GM23338 (cell line): ENCODE results near the gene NDOR1. TPM values are rescaled to one million over a fixed set of nuclear protein-coding genes. Genes with fewer than 3 reads are reported as not detected.

Source experiments
- ATAC-seq: fragments of 200-7000 bp; cut with Tn5 transposase; 3 replicates; pipeline ENCODE4 v1.9.1; 2020
- DNase-seq: peaks from one replicate; pipeline ENCODE4 v3.0.0-alpha.2; 2015; ENCODE audit warnings: low spot score
- H2AFZ ChIP-seq: fragments of 200-600 bp; sonication (generic); 2 replicates; pipeline ENCODE4 v1.8.0; 2016; ENCODE audit warnings: antibody characterized with exemption, mild to moderate bottlenecking, moderate library complexity
- H3F3A ChIP-seq: fragments of 200-600 bp; sonication (generic); replicated peaks from 2 replicates; pipeline ENCODE4 v1.8.0; 2017; ENCODE audit warnings: antibody characterized with exemption, mixed run types, low read depth
- H3K27ac ChIP-seq: fragments of 200-600 bp; sonication (generic); 2 replicates; pipeline ENCODE4 v1.6.1; 2016; ENCODE audit warnings: low read depth
- H3K27me3 ChIP-seq: fragments of 200-600 bp; sonication (generic); 2 replicates; pipeline ENCODE4 v1.8.0; 2016; ENCODE audit warnings: mild to moderate bottlenecking, mixed run types, moderate library complexity; ENCODE audit not compliant: insufficient read depth
- H3K36me3 ChIP-seq: fragments of 200-600 bp; sonication (generic); 2 replicates; pipeline ENCODE4 v1.8.0; 2016; ENCODE audit warnings: mild to moderate bottlenecking; ENCODE audit not compliant: insufficient read depth
- H3K4me1 ChIP-seq: fragments of 200-600 bp; sonication (generic); 2 replicates; pipeline ENCODE4 v1.8.0; 2016; ENCODE audit warnings: mild to moderate bottlenecking, moderate library complexity; ENCODE audit not compliant: insufficient read depth
- H3K4me2 ChIP-seq: fragments of 200-600 bp; sonication (generic); 2 replicates; pipeline ENCODE4 v1.7.1; 2017; ENCODE audit warnings: mixed run types
- H3K4me3 ChIP-seq: fragments of 200-600 bp; sonication (generic); 2 replicates; pipeline ENCODE4 v1.6.1; 2016; ENCODE audit warnings: mixed run types
- H3K79me2 ChIP-seq: fragments of 200-600 bp; sonication (generic); replicated peaks from 2 replicates; pipeline ENCODE4 v1.8.0; 2017; ENCODE audit warnings: mild to moderate bottlenecking; ENCODE audit not compliant: insufficient read depth
- H3K9me2 ChIP-seq: fragments of 200-600 bp; sonication (generic); 2 replicates; pipeline ENCODE4 v1.8.0; 2017; ENCODE audit not compliant: insufficient read depth
- H4K20me1 ChIP-seq: fragments of 200-600 bp; sonication (generic); replicated peaks from 2 replicates; pipeline ENCODE4 v1.8.0; 2017; ENCODE audit warnings: mild to moderate bottlenecking; ENCODE audit not compliant: insufficient read depth
- H3K27ac Mint-ChIP-seq: 2 replicates; pipeline ENCODE4 v1.8.0; 2020; ENCODE audit warnings: inconsistent platforms, mild to moderate bottlenecking, moderate library complexity, mixed read lengths
- H3K27me3 Mint-ChIP-seq: 3 replicates; pipeline ENCODE4 v1.8.0; 2022; ENCODE audit warnings: low read depth, mild to moderate bottlenecking, moderate library complexity, mixed read lengths, inconsistent platforms; ENCODE audit not compliant: insufficient read depth, poor library complexity
- H3K36me3 Mint-ChIP-seq: 3 replicates; pipeline ENCODE4 v1.8.0; 2021; ENCODE audit warnings: low read depth, mild to moderate bottlenecking, inconsistent platforms, moderate library complexity, mixed read lengths
- H3K4me1 Mint-ChIP-seq: 3 replicates; pipeline ENCODE4 v1.8.0; 2020; ENCODE audit warnings: mild to moderate bottlenecking, inconsistent platforms, mixed read lengths
- H3K4me3 Mint-ChIP-seq: 3 replicates; pipeline ENCODE4 v1.8.0; 2021; ENCODE audit warnings: moderate library complexity, mild to moderate bottlenecking, inconsistent platforms, mixed read lengths
- H3K9me3 Mint-ChIP-seq: 3 replicates; pipeline ENCODE4 v1.8.0; 2020; ENCODE audit warnings: moderate library complexity, mild to moderate bottlenecking, inconsistent platforms, mixed read lengths
- CREB1 ChIP-seq: fragments of 250-450 bp; sonication (Bioruptor Pico); IDR thresholded peaks from 2 replicates; pipeline ENCODE4 v1.5.0; 2020; ENCODE audit warnings: low read depth, mild to moderate bottlenecking, moderate library complexity
- CTCF ChIP-seq, 2 experiments: fragments of 200-600 bp in 1 of 2; sonication (generic) in 1 of 2; conservative IDR thresholded peaks; 2 replicates each; pipeline versions ENCODE4 v1.5.1 to v1.6.1; 2016 to 2017; ENCODE audit warnings: antibody characterized with exemption in 2 of 2, low read depth in 2 of 2, mild to moderate bottlenecking in 2 of 2, moderate library complexity in 1 of 2
- ETS1 ChIP-seq: IDR thresholded peaks from 2 replicates; pipeline ENCODE4 v1.6.1; 2016; ENCODE audit warnings: antibody characterized with exemption
- EZH2 ChIP-seq: fragments of 200-600 bp; sonication (generic); IDR thresholded peaks from one replicate; pipeline ENCODE4 v1.8.0; 2017; ENCODE audit warnings: antibody characterized with exemption, mild to moderate bottlenecking, low read depth; ENCODE audit not compliant: unreplicated experiment
- EZH2phosphoT487 ChIP-seq: fragments of 200-600 bp; sonication (generic); IDR thresholded peaks from one replicate; pipeline ENCODE4 v1.8.1; 2018; ENCODE audit warnings: antibody characterized with exemption; ENCODE audit not compliant: unreplicated experiment
- JUNB ChIP-seq: IDR thresholded peaks from one replicate; pipeline ENCODE4 v1.6.1; 2016; ENCODE audit warnings: antibody characterized with exemption; ENCODE audit not compliant: unreplicated experiment
- NANOG ChIP-seq: IDR thresholded peaks from 2 replicates; pipeline ENCODE4 v1.6.1; 2016; ENCODE audit warnings: antibody characterized with exemption, borderline replicate concordance
- POLR2AphosphoS5 ChIP-seq: IDR thresholded peaks from 2 replicates; pipeline ENCODE4 v1.6.1; 2016; ENCODE audit warnings: antibody characterized with exemption, low read depth
- REST ChIP-seq: IDR thresholded peaks from one replicate; pipeline ENCODE4 v1.6.1; 2018; ENCODE audit warnings: antibody characterized with exemption; ENCODE audit not compliant: unreplicated experiment
- STAT1 ChIP-seq: IDR thresholded peaks from one replicate; pipeline ENCODE4 v1.6.1; 2016; ENCODE audit warnings: antibody characterized with exemption; ENCODE audit not compliant: unreplicated experiment
- ZNF114 ChIP-seq: fragments of 250-450 bp; sonication (Bioruptor Pico); IDR thresholded peaks from 2 replicates; pipeline ENCODE4 v1.5.0; 2020; ENCODE audit warnings: mild to moderate bottlenecking, moderate library complexity
- ZNF331 ChIP-seq: fragments of 250-450 bp; sonication (Bioruptor Pico); IDR thresholded peaks from 2 replicates; pipeline ENCODE4 v1.5.0; 2020; ENCODE audit warnings: low read depth, mild to moderate bottlenecking, moderate library complexity
- ZNF462 ChIP-seq: fragments of 250-450 bp; sonication (Bioruptor Pico); IDR thresholded peaks from 2 replicates; pipeline ENCODE4 v1.5.0; 2020; ENCODE audit warnings: mild to moderate bottlenecking, moderate library complexity
- polyA plus RNA-seq: library from polyadenylated mRNA; unstranded; fragments of >200 nt; fragmentation: Nextera tagmentation; extraction: Ambion mirVana; gene quantifications from 2 replicates; pipeline ENCODE4 v1.2.1, GENCODE V29; 2016
- total RNA-seq: library from RNA; depleted of rRNA; stranded (reverse); fragments of >200 nt; shearing (Covaris generic); gene quantifications from 2 replicates; pipeline ENCODE4 v1.2.3, GENCODE V29; 2014

Gene NDOR1
- total and polyA plus RNA-seq, 2 experiments from 2014 or later: 19.4 to 38.1 TPM

GRCh38 chr9:137230705-137231371 is 25.3 kb downstream of the NDOR1 start, which contains the start of gene SLC34A3:
Gene SLC34A3 (plus strand): TSS chr9:137230901. CDS start chr9:137231703, 802 bp downstream.
- H4K20me1 ChIP-seq: no peaks in the 10 kb centered on the region
- TF ChIP-seq ETS1 (no peak), EZH2phosphoT487 (no peak), ZNF331 (no peak), STAT1 (no peak), CREB1 (CRISPR knock-in tag) (no peak), NANOG (no peak), CTCF (conservative IDR thresholded peaks at IDR 0.05; ENCODE audit: low read depth in 2 of 2) (no peak), JUNB (no peak), REST (no peak), ZNF462 (CRISPR knock-in tag) (no peak), POLR2AphosphoS5 (no peak), EZH2 (no peak), ZNF114 (CRISPR knock-in tag) (no peak)
- no peaks in the 10 kb centered on the region for H3F3A ChIP-seq
- no peaks in the 10 kb centered on the region for H3K27me3 ChIP-seq
- H3K9me3 Mint-ChIP-seq: no peaks in the 10 kb centered on the region
- ATAC-seq (no peak), DNase-seq (no peak)
- no peaks in the 10 kb centered on the region for H3K36me3 Mint-ChIP-seq
- H3K27ac Mint-ChIP-seq: no peak within 1 kb of the TSS
- H3K27me3 Mint-ChIP-seq: peaks cover 5% of the 10 kb centered on the region
- no peaks in the 10 kb centered on the region for H3K4me1 ChIP-seq
- no peak within 1 kb of the TSS for H3K27ac ChIP-seq
- no peaks in the 10 kb centered on the region for H3K9me2 ChIP-seq
- no peaks in the 10 kb centered on the region for H3K36me3 ChIP-seq
- no peak within 1 kb of the TSS for H3K4me3 Mint-ChIP-seq
- H3K4me1 Mint-ChIP-seq: peaks cover 7% of the 10 kb centered on the region; the same call in 2 of the 3 replicates
- no peak within 1 kb of the TSS for H3K4me3 ChIP-seq
- no peaks in the 10 kb centered on the region for H3K79me2 ChIP-seq
- H2AFZ ChIP-seq: no peak within 1 kb of the TSS
- no peak within 1 kb of the TSS for H3K4me2 ChIP-seq
